ENCODE data around the gene MCC.

MCC gene

GRCh38 chr5:113223831-113224604 lies 264.2 kb downstream of the MCC start:
- no peak for DNase-seq (ENCODE audit: low spot score)

GRCh38 chr5:113223315-113223714 lies 264.9 kb downstream of the MCC start:
- DNase-seq (ENCODE audit: low spot score): no peak

DNA sequence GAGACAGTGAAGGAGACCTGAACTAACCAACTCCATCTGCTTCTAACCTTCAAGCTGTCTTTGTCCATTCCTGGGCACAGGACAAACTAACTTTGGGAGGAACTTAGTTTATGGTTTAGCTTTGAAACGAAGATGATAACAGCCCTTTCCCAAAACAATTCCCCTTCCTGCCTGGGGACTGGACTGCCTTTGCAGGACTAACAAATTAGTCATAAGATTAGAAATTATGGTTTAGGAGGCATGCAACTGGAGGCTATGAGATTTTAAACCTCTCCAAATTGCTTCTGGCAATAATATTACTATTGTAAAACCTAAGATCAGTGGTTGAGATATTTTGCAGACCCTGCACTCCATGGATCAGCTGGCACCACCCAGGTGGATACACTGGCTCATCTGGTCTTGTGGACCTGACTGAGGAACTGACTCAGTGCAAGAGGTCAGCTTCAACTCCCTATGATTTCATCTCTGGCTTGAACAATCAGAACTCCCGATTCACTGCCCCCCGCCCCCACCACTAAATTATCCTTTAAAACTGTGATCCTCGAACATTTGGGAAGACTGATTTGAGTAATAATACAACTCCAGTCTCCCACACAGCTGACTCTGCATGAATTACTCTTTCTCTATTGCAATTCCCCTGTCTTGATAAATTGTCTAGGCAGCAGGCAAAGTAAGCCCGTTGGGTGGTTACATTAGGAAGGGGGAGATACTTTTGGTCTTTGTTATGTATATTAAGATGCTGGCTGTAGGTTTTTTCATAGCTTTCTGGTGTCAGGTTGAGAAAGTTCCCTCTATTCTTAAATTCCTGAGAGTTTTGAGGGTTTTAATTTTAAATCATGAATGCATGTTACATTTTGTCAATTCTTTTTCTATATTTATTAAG lies 266.7 kb downstream of the MCC start:
- no peak for DNase-seq (ENCODE audit: low spot score)

GRCh38 chr5:113219695-113220094 lies 268.6 kb downstream of the MCC start:
- no peak for DNase-seq (ENCODE audit: low spot score)

- DNase-seq (ENCODE audit: low spot score): no peak
Measured at GRCh38 chr5:113218906-113219517, 269.2 kb downstream of the MCC start.

GRCh38 chr5:113218200-113218599 lies 270.1 kb downstream of the MCC start:
- DNase-seq (ENCODE audit: low spot score): no peak

DNA sequence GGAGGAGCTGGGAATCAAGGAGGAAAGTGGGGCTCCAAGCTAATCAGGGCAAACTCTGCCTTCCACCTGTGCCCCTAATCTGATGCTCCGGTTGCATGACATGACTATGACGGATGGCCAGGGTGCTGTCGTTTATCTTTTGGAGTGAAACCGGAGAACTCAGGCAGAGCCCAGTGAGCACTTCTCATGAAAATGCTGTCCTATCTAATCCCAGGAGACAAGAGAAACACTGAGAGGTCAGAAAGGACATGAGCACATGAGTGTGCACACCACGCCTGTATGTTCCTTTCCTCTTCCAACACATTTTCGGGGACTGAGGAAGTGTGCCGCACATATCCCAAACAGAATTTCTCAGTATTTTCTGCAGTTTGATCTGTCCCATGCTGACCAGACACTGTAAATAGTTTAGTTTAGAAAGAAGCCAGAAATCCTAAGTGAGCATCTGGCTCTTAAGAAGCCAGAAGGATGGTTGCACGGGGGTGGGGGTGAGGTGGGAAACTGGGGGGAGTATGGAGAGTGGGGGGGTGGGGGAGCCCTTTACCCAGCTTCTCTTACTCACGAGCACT lies 270.6 kb downstream of the MCC start:
- no peak for DNase-seq (ENCODE audit: low spot score)

DNA sequence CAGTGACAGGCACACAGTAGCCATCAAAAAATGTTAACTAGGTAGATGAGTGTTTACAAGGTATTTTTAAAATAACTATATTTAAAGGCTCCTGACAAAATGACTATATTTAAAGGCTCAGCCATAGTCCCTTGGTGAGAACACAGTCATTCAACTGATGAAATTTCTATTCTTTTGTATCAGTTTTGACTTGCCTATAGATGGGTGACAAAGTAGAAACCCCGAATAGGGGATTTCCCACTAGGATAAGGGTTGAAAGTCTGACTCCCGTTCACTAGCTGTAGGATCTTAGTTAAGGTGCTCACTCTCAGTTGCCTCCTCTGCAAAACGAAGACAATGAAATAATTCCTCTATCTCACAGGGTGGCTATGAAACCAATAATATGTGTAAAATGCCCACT lies 271.7 kb downstream of the MCC start:
- no peak for DNase-seq (ENCODE audit: low spot score)

DNA sequence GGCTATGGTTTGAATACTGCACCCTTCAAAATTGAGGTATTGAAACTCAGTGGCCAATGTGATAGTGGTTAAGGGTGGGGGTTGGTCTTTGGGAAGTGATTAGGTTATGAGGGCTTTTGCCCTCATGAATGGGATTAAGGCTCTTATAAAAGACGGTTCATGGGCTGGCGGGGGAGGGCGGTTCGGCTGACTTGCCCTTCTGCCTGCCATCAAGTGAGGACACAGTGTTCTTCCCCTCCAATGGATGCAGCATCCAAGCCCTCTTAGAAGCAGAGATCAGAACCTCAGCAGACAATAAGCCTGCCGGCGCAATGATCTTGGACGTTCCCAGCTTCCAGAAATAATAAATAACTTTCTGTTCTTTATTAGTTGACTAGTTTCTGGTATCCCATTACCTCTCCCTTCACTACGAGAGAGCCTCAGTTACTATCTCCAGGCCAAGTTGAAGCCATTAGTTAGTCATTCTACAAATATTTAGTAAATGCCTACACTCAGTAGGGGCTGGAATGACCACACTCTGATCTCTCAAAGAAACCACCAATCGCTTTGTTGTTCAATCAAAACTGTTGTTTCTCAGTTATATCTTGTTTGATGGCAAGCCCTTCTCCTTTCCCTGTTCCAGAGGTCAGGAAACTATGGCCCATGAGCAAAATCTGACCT lies 272.7 kb downstream of the MCC start:
- DNase-seq (ENCODE audit: low spot score): no peak

- no peak for DNase-seq (ENCODE audit: low spot score)
Measured at GRCh38 chr5:113214606-113215323, 273.5 kb downstream of the MCC start.

GRCh38 chr5:113213551-113214425 lies 274.5 kb downstream of the MCC start:
- peak; percentile 72 for DNase-seq (ENCODE audit: low spot score)

GRCh38 chr5:113212244-113212920 lies 275.9 kb downstream of the MCC start:
- peak; percentile 71 for DNase-seq (ENCODE audit: low spot score)

GRCh38 chr5:113209498-113209897 lies 278.8 kb downstream of the MCC start:
- no peak for DNase-seq (ENCODE audit: low spot score)

GRCh38 chr5:113205807-113206206 lies 282.4 kb downstream of the MCC start:
- DNase-seq (ENCODE audit: low spot score): peak; percentile 66

GRCh38 chr5:113205323-113205722 lies 282.9 kb downstream of the MCC start:
- DNase-seq (ENCODE audit: low spot score): no peak

DNA sequence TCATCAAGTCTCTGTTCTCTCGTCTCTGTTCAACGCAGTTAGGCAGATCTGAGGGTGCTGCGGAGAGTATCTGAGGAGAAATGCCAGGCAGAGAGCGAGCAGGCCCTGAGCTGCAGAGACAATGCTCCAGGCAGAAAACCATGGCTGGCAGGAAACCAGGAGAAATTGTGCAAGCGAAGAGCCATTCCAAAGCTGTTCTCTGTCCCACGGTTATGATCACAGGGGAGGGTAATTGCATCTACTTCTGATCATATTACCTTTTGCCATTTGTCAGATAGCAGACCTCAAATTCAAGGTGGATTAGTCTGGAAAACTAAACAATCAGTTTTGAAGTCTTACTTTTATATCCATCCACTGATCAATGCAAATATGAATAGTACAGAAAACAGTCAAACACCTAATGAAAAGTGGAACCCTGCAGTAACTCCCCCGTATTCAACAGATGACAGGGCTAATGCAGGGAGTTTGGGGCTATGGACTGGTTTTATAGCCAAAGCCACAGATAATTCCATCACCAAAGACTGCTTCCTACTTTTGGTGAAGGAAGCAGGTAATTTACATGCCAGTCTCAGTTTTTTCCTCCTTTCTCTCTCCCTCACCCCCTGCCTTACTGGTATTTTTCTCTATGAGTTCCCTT lies 283.6 kb downstream of the MCC start:
- peak; percentile 75 for DNase-seq (ENCODE audit: low spot score)

DNA sequence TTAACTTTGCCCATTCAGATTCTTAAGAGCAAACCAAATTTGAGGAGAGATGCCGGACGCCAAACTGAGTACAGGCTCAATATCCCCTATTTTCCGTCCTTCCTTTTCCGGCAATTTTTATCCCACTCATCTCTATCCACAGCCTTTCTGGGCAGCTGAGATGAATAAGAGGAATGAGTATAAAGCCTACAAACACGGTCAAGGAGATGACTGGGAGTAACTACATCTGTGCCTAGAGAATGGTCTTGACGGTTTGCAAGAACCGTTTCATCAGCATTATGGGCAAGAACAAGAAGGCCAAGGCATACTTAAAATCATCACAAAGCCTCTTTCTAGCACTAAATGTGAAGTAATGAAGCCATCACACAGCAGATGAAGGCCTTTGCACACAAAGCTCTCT lies 284.3 kb downstream of the MCC start:
- DNase-seq (ENCODE audit: low spot score): no peak

DNA sequence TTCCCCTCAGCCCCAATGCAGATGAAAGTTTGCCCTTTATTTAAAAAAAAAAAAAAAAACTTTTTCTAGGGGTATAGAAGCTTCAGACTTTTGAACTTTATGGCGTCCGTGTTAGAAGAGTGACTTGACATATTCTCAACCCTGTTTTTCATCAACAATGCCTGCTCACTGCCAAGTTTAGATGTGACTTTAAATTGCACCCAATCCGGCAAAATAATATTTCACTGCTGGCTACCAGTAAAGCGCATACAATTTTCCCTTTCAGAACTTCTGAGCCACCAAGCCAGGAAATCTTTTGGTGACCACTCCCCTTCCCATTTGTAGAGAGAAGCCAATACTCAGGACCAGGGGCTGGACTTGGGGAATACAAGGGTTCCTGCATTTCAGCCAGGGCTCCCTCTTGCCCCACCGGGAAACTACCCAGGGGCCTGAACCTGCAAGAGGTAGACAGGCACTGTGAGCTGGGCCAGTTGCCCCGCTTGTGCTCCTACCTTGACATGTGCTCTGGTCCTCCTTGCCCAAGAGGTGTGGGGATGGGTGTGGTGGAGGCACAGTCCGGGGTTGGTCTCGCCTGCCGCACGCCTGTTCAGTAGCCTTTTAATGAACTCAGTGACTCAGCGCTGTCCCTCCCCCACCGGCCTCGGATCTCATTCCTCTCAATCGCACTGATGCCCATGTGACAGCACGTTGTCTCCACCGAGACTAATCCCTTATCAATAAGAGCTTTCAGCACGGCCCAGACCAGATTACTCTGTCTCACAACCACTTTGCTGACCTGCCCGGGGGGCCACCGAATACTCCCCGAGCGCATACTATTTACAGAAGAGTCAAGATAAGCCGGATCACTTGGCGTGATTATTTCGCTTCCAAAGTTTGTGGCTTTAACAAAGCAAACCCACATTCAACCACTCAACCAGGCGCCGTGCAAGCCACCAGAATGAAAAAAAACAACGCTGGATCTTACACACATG lies 285.2 kb downstream of the MCC start:
- DNase-seq (ENCODE audit: low spot score): no peak

All from Ammon's horn (tissue), 1 donor.